WTC11 (cell line): ENCODE data around the gene BFSP1.

Source experiments
- E2F1 ChIP-seq: sonication (generic); formaldehyde crosslinking; IDR thresholded peaks from 2 replicates; pipeline ENCODE4 v1.8.0; 2022; ENCODE audit warnings: mild to moderate bottlenecking, missing genetic modification reagents
- E2F5 ChIP-seq: sonication (generic); formaldehyde crosslinking; IDR thresholded peaks from 2 replicates; pipeline ENCODE4 v1.8.1; 2022; ENCODE audit warnings: mild to moderate bottlenecking, moderate library complexity, missing genetic modification reagents
- NFE2L1 ChIP-seq: sonication (generic); formaldehyde crosslinking; IDR thresholded peaks from 2 replicates; pipeline ENCODE4 v1.8.1; 2023; ENCODE audit warnings: missing genetic modification reagents
- NFYB ChIP-seq: sonication (generic); formaldehyde crosslinking; conservative IDR thresholded peaks from 2 replicates; pipeline ENCODE4 v1.8.0; 2022; ENCODE audit warnings: low read depth, missing genetic modification reagents
- NR2C2 ChIP-seq: sonication (generic); formaldehyde crosslinking; IDR thresholded peaks from 2 replicates; pipeline ENCODE4 v1.8.0; 2022; ENCODE audit warnings: mild to moderate bottlenecking, missing genetic modification reagents
- STAT6 ChIP-seq: sonication (generic); formaldehyde crosslinking; conservative IDR thresholded peaks from 2 replicates; pipeline ENCODE4 v1.8.1; 2023; ENCODE audit warnings: mild to moderate bottlenecking, low read depth, missing genetic modification reagents, moderate library complexity
- TCF7 ChIP-seq: sonication (generic); formaldehyde crosslinking; IDR thresholded peaks from 2 replicates; pipeline ENCODE4 v1.8.0; 2022; ENCODE audit warnings: mild to moderate bottlenecking, low read depth, missing genetic modification reagents, moderate library complexity
- ZBTB21 ChIP-seq: sonication (generic); formaldehyde crosslinking; IDR thresholded peaks from 2 replicates; pipeline ENCODE4 v1.8.1; 2023; ENCODE audit warnings: mild to moderate bottlenecking, missing genetic modification reagents, borderline replicate concordance
- ZNF138 ChIP-seq: sonication (generic); formaldehyde crosslinking; conservative IDR thresholded peaks from 2 replicates; pipeline ENCODE4 v1.8.1; 2022; ENCODE audit warnings: mild to moderate bottlenecking, moderate library complexity, missing genetic modification reagents
- TF ChIP-seq, protein P1 (sequence below): fragments of 200-600 bp; IDR thresholded peaks from 2 replicates; pipeline ENCODE4 v1.8.0; 2022; ENCODE audit warnings: antibody characterized with exemption
- TF ChIP-seq, protein P2 (sequence below): sonication (generic); formaldehyde crosslinking; IDR thresholded peaks from 2 replicates; pipeline ENCODE4 v1.8.1; 2022; ENCODE audit warnings: low read depth, mild to moderate bottlenecking, moderate library complexity, missing genetic modification reagents, borderline replicate concordance

- TF ChIP-seq, protein P1, sequence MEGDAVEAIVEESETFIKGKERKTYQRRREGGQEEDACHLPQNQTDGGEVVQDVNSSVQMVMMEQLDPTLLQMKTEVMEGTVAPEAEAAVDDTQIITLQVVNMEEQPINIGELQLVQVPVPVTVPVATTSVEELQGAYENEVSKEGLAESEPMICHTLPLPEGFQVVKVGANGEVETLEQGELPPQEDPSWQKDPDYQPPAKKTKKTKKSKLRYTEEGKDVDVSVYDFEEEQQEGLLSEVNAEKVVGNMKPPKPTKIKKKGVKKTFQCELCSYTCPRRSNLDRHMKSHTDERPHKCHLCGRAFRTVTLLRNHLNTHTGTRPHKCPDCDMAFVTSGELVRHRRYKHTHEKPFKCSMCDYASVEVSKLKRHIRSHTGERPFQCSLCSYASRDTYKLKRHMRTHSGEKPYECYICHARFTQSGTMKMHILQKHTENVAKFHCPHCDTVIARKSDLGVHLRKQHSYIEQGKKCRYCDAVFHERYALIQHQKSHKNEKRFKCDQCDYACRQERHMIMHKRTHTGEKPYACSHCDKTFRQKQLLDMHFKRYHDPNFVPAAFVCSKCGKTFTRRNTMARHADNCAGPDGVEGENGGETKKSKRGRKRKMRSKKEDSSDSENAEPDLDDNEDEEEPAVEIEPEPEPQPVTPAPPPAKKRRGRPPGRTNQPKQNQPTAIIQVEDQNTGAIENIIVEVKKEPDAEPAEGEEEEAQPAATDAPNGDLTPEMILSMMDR: no peak
- TF ChIP-seq NFE2L1 (CRISPR knock-in tag): no peak
- TF ChIP-seq, protein P2, sequence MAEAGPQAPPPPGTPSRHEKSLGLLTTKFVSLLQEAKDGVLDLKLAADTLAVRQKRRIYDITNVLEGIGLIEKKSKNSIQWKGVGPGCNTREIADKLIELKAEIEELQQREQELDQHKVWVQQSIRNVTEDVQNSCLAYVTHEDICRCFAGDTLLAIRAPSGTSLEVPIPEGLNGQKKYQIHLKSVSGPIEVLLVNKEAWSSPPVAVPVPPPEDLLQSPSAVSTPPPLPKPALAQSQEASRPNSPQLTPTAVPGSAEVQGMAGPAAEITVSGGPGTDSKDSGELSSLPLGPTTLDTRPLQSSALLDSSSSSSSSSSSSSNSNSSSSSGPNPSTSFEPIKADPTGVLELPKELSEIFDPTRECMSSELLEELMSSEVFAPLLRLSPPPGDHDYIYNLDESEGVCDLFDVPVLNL: no peak
- no peak for TF ChIP-seq ZNF138 (CRISPR knock-in tag)
- no peak for TF ChIP-seq E2F1 (CRISPR knock-in tag)
- TF ChIP-seq STAT6 (CRISPR knock-in tag): no peak
- no peak for TF ChIP-seq ZBTB21 (CRISPR knock-in tag)
- no peak for TF ChIP-seq TCF7
- TF ChIP-seq NFYB (CRISPR knock-in tag): no peak
- no peak for TF ChIP-seq E2F5 (CRISPR knock-in tag)
- TF ChIP-seq NR2C2 (CRISPR knock-in tag): no peak
Observed at GRCh38 chr20:17541596-17541995, 10.4 kb upstream of the BFSP1 start.
